Right renal cortex interstitium (tissue), 3 donors: ENCODE measurements around the gene ZFC3H1. TPM values are rescaled to one million over a fixed set of nuclear protein-coding genes. Genes with fewer than 3 reads are reported as not detected.
A peak's percentile ranks its signal among the peaks of the same experiment; 100 is the strongest.

Source experiments
- DNase-seq, 3 donors: peaks; one replicate each; pipeline ENCODE4 v3.0.0-alpha.2; 2013; ENCODE audit warnings: low read depth in 3 of 3, low spot score in 2 of 3
- polyA plus RNA-seq, 3 donors: library from polyadenylated mRNA; unstranded; fragments of 120-200 nt; gene quantifications; one replicate each; pipeline ENCODE4 v1.2.1, GENCODE V29; 2013; ENCODE audit not compliant: insufficient read length in 3 of 3

Gene ZFC3H1
- polyA plus RNA-seq, 3 donors: 56.4 to 62.9 (median 62.3) TPM

DNA sequence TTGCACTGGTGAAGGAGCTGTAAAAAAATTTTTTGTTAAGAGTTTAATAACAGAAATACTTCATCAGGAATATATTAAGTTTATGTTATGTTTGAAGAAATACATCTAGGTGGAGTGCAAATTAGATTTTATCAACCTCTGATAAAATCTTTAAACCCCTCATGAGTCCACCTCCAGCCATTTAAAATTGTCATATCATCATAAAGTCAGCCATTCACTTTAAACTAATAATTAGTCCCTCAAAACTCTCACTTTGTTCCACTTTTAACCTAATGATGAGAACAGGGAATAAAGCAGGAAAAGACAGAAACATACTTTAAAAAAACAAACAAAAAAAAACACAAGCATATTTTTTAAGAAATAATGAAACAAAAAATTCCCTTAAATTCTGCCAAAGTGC lies 25.1 kb downstream of the ZFC3H1 start:
- DNase-seq: no peak

GRCh38 chr12:71636704-71637115 lies 26.9 kb downstream of the ZFC3H1 start:
- peak; percentile 21 to 41 (median 38) for DNase-seq

GRCh38 chr12:71627438-71628002 lies 36.1 kb downstream of the ZFC3H1 start:
- peak in 1 of 3 donors; percentile 6 for DNase-seq

DNA sequence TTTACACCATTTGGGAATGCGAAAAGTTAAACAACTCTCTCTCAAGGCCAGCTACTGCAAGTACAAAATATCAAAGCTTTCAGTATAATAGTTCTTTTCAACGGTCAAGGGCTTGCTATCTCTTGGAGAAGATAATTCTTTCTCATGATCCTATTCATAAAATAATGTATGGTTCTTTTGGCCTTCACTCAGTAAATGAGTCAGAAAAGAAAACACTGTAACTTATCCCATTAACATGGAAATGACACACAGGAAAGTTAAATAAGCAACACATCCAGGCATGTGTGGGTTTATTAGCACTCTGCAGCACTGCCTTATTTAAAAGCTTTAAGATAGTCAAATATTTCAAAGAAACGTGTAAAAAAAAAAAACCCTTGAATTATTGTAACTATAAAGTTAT lies 36.9 kb downstream of the ZFC3H1 start:
- DNase-seq: no peak

DNA sequence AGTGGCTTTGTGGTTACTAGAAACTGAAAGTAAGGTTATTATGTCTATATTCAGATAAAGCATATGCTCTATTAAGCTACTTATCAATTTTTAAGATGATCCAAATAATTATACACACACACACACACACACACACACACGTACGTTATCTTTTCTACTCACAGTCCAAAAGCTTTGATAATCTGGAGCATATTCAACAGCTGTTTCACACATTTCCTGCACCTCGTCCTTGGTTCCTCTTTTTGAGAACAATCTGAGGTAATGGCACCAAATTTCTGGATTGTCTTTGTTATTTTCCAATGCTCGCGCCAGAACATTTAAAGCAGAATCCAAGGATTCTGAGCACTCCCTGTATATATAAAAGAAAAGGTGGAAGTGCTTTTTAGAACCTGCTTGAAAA lies 37.5 kb downstream of the ZFC3H1 start:
- DNase-seq: no peak

GRCh38 chr12:71625476-71625875 lies 38.2 kb downstream of the ZFC3H1 start:
- DNase-seq: no peak

GRCh38 chr12:71621938-71622337 lies 41.7 kb downstream of the ZFC3H1 start:
- no peak for DNase-seq

DNA sequence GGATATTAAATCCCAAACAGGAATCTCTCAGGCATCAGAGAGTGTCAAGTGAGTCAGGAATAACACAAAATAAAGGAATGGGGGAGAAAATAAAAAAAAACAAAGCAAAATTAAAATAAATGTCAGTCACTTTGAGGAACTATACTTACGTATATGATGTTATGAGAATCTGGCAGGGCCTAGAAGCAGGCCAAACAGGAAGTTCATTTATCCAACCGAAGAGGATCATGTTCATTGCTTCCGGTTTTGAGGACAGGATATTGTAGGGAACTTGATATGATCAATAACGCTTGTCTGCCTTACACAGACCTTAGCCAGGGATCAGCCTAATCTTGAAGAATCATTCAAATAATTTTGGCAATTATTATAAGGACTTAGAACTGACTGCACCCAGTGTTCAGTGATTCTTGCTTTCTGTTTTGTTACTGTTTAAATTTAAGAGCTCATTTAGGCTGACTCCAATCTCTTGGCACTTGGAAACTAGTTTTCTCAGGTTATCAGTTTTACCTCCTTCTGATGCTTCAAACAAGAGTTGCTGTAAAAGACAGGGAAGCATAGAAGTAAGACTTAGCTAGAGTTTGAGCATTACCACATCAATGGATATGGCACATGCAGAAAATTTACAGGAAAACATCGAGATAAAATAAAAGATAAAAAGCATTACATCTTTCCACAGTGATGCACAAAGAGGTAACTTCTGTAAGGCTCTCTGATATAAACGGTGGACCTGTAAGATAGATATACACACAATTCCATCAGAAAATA lies 53.4 kb downstream of the ZFC3H1 start:
- no peak for DNase-seq

- no peak for DNase-seq
These were observed 55.9 kb downstream of the ZFC3H1 start for GRCh38 chr12:71607494-71608330.

- no peak for DNase-seq
These were observed 58.6 kb downstream of the ZFC3H1 start for GRCh38 chr12:71605039-71605438.

- DNase-seq: no peak
These were observed 60.7 kb downstream of the ZFC3H1 start for GRCh38 chr12:71602761-71603577.

DNA sequence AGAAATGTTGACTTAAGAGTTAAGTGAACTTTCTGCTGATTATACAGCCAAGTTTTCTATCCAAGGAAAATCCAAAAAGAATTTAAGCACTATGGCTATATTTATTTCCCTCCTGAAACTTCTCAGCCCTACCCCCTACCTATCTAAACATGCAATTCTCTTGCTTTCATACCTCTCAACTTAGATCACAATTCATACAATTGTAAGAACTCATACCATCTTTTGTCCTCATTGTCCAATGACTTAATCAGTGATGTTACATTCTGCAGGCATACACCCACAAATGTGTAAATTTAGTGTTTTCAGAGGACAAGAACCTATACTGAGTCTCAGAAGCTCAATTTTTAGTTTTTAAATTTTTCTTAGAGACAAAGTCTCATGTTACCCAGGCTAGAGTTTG lies 62.1 kb downstream of the ZFC3H1 start:
- no peak for DNase-seq

DNA sequence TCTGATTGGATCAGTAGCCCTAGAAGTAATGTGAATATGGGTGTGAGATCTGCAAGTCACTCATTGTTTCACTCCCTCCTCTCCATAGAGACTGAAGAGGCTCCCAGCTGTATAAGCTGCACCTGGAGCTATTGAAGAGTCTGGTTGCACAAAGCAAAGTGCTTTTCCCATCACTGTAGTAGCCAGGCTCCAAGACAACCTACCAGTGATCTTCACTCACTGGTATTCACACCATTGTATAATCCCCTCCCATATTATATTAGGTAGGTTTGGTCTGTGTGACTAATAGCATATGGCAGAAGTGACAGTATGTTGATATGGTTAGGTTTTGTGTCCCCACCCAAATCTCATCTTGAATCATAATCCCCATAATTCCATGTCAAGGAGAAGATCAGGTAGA lies 64.4 kb downstream of the ZFC3H1 start:
- no peak for DNase-seq

DNA sequence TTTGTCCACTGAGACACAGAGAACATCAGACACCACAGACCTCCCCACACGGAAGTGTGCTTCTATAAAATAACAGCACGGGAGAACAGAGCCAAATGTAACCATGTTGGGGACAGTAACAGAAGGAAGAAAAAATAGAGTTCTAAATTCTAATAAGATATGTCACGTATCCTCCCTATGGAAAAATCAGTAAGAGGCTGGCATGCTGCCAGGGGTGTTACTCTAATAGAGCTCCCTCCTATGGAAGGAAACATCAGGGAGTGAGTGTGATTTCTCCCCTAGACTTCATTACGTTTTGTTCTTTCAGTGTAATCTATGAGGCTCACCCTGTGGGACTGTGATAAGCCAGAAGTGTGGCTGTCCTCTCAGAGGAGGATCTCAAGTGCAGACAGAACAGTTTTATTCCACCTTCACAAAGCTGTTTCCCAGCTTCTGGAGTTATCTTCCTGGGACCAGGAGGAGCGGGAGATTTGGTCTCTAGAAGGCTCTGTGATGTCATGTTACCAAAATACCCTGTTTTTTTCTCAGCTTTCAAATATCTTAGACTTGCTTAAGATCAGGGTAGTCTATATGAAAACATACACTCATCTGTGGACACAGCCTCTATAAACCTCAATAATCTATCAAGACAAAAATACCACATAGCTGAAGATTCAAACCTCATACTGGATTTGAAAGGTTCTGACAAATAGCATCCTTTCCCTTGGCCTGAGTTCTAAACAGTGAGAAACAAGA lies 69.3 kb downstream of the ZFC3H1 start:
- DNase-seq: no peak

DNA sequence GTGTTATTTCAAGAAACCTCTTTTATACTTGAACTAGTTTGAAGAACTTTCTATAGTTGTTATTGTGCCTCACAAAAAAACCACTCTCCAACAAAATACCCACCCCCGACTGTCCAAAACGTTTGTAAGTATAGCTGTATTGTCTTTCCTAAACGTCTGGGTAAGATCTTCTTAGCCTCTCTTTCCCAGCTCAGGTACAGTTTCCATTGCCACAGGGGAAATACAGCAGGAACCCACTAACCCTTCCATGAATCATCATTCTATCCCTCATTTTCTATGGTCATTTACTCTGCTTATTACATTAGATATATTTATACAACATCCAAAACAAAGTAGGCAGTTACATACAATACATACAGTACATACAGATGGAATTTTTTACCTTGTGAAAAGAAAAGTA lies 70.8 kb downstream of the ZFC3H1 start:
- DNase-seq: no peak

DNA sequence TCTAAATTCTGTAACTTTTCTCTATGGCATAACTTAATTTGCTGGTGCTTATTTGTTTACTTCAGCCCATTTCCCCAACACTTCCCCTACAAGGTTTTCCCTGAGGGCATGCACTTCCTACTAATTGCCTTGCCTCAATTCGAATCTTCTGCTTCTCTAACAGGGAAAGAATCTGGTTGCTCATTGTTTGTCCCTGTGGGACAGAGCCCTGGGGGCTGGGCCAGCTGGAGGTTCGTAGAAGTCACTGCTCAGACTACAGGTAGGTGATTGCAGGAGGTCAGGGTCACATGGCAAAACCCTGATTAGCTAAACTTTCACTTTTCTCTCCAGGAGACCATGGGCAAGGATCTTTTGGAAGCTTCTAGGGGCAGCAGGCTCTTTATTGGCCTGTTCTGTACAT lies 72.0 kb downstream of the ZFC3H1 start:
- DNase-seq: no peak

DNA sequence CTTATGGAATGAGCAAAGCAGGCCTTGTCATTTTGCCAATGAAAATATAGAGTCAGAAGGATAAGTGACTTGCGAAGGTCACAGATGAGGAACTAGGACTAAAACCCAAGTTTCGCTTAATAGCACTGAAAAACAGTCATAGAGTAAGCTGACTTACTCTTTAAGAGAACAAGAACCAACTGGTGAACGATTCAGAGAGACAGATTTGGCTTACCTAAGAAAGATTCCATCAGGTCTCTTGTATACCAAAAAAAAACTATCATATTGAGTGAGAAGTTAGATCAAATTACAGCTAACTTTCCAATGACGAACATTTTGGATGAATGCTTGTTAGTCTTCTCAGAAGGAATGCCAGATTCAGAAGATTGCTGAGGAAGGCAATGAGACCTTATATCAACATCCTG lies 74.2 kb downstream of the ZFC3H1 start:
- no peak for DNase-seq

DNA sequence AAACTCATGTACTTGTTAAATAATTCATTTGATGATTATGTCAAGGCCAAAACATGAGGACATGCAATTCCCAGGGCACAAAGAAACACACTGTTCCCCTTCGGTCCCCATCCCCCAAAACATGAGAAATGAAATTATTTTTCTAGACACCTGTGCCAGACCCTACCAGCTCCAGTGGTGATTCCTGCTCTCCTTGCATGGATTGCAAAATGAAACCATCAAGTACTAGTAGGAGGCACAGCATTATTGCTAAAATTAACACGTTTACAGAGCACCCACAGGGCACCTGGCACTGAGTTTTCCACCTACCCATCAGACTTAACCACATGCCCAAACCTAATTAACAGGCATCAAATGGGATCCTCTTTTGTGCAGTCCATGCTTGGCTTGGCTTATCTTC lies 76.6 kb downstream of the ZFC3H1 start:
- no peak for DNase-seq

DNA sequence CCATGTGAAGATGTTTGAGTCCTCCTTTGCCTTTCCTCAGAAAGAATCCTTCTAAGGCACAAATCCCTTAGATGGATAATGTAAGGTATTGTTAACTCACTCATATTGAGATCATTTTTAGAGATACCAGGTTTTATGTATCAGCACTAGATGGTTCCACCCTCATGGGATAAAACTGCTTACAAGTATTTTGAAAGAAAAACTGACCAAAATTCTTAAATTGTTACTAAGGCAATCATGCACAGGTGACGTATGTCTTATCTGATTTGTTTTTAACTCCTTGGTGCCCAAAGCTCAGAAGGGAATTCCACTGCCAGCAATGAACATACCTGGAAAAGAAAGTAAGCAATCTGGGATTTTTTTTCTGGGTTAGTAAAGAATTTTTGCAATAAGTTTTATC lies 78.4 kb downstream of the ZFC3H1 start:
- DNase-seq: no peak

- DNase-seq: no peak
These were observed 79.3 kb downstream of the ZFC3H1 start for GRCh38 chr12:71584356-71584755.
